ENCODE data around the gene MYCBP2.

MYCBP2 gene

DNA sequence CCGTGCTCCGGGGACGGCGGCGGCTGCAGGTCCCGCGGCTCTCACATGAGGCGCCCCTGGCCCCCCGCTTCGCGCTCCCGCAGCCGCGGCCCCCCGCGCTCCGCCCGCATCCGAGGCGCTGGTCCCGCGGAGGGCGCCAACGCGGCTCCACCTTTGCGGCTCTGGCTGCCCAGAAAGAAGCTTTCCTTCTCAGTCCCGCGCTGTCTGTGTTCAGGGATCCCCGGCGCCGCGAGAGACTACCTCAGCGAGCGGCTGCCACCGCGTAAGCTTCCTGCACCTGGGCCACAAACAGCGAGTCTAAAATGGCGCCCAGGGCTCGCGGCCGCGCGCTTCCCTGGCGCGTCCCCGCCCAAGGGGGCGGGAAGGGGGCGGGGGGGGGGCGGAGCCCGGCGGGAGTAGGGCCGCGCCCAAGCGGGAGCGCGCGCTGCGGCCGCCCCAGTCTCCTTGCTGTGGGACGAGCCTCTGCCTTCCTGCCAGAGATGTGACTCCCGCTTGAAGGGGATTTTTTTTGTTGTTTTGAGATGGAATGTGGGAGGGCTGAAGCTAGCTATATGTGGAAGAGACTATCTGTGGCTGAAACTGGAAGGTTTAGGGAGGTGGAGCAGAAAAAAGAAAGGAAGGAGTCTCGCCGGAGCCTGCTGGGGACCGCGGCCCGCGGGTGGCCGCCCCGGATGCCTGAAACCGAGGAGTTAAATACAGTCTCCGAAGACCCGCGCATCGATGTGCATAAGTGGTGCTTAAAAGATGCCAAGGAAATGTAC, 299.9 kb downstream of the MYCBP2 start, which contains the start of gene FBXL3:
Gene FBXL3, minus strand, starts transcription at position 299 of the 761 bp plus-strand sequence. CDS start 5,299 bp downstream, outside the sequence.
- DNase-seq: peak; percentile 64
- TF ChIP-seq, protein P1, sequence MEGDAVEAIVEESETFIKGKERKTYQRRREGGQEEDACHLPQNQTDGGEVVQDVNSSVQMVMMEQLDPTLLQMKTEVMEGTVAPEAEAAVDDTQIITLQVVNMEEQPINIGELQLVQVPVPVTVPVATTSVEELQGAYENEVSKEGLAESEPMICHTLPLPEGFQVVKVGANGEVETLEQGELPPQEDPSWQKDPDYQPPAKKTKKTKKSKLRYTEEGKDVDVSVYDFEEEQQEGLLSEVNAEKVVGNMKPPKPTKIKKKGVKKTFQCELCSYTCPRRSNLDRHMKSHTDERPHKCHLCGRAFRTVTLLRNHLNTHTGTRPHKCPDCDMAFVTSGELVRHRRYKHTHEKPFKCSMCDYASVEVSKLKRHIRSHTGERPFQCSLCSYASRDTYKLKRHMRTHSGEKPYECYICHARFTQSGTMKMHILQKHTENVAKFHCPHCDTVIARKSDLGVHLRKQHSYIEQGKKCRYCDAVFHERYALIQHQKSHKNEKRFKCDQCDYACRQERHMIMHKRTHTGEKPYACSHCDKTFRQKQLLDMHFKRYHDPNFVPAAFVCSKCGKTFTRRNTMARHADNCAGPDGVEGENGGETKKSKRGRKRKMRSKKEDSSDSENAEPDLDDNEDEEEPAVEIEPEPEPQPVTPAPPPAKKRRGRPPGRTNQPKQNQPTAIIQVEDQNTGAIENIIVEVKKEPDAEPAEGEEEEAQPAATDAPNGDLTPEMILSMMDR (IDR thresholded peaks at IDR 0.05; ENCODE audit: low read depth, low read length): no peak
- Histone ChIP-seq H3K9me3 (ENCODE audit: severe bottlenecking) (no peaks in the 10 kb centered on the region), H3K27ac (peak within 1 kb of the TSS; percentile 95), H3K36me3 (no peaks in the 10 kb centered on the region), H3K4me3 (ENCODE audit: low read depth, low read length) (peak within 1 kb of the TSS; percentile 76), H3K27me3 (ENCODE audit: insufficient read depth, low read depth, severe bottlenecking) (no peaks in the 10 kb centered on the region)

DNA sequence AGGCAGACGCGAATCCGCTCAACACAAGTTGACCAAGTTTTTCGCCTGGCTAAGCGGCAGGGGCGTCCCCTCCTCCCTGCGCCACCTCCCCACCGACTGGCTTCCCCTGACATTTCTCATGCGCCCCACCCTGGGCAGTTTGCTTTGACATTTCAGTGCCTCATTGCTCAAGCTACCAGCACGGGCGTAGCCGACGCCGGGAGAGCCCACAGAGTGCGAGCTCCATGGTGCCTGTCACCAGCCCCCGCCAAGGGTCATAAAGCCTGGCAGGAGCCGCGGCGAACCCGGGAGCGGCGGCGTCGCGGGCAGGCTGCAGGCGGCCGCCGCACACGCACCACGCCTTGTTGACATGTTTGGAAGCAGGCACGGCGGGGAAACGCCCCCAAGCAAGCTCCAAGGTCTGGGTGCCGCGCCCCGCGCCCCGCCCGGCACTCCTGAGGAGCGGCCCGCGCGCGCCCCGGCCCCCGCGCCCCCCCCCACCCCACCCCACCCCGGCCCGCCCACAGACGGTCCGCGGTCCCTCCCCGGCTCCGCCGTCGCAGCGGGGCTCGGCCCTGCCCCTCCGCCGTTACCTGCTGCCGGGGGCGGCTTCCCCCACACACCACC, 300.5 kb downstream of the MYCBP2 start:
- no peaks in the 10 kb centered on the region for H3K27me3 ChIP-seq (ENCODE audit: insufficient read depth, low read depth, severe bottlenecking)
- peak; percentile 41 for DNase-seq
- H3K36me3 ChIP-seq: no peaks in the 10 kb centered on the region
- H3K4me3 ChIP-seq (ENCODE audit: low read depth, low read length): peak overlapping the region; percentile 76
- H3K9me3 ChIP-seq (ENCODE audit: severe bottlenecking): no peaks in the 10 kb centered on the region
- H3K27ac ChIP-seq: peak overlapping the region; percentile 95
- TF ChIP-seq, protein P1 (IDR thresholded peaks at IDR 0.05; ENCODE audit: low read depth, low read length): no peak

DNA sequence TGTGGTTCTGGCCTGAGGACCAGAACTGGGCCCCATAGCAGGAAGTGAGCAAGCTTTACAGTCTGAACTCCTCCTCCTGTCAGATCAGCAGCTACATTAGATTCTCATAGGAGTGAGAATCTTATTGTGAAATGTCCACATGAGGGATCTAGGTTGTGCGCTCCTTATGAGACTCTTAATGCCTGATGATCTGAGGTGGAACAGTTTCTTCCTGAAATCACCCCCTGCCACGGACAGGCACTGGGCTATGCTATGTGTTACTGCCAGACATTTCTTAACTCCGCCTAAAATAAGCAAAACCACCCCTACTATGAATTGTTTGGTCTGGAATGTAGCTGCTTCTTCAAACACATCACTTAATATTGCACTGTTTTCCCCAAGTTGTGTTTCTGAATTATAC, 304.6 kb downstream of the MYCBP2 start:
- peaks cover 5% of the 10 kb centered on the region; the same call in 1 of the 2 replicates for H3K36me3 ChIP-seq
- H3K9me3 ChIP-seq (ENCODE audit: severe bottlenecking): no peaks in the 10 kb centered on the region
- no peaks in the 10 kb centered on the region for H3K27me3 ChIP-seq (ENCODE audit: insufficient read depth, low read depth, severe bottlenecking)
- no peak overlapping the region for H3K4me3 ChIP-seq (ENCODE audit: low read depth, low read length)
- DNase-seq: no peak
- no peak overlapping the region for H3K27ac ChIP-seq
- TF ChIP-seq, protein P1 (IDR thresholded peaks at IDR 0.05; ENCODE audit: low read depth, low read length): no peak

DNA sequence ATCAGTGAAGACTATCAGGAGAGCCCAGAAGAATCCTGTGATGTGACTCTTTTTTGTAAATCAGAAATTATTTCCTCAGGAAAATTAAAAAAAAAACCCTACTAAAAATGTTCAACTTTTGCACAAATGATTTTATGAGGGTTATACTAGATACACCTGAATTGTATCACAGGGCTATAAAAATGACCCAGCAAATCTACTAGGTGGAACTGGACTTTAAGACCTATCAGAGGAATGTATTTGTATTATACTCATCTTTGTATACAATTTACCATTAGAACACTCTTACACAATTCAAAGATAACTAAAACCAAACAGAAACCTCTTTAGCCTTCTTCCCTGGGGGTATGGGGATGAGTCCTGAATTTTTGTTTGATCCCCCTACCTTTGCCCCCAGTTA, 307.1 kb downstream of the MYCBP2 start:
- Histone ChIP-seq H3K4me3 (ENCODE audit: low read depth, low read length) (no peak overlapping the region), H3K27me3 (ENCODE audit: insufficient read depth, low read depth, severe bottlenecking) (no peaks in the 10 kb centered on the region), H3K9me3 (ENCODE audit: severe bottlenecking) (no peaks in the 10 kb centered on the region), H3K27ac (no peak overlapping the region), H3K36me3 (peaks cover 17% of the 10 kb centered on the region)
- DNase-seq: no peak
- TF ChIP-seq, protein P1 (IDR thresholded peaks at IDR 0.05; ENCODE audit: low read depth, low read length): no peak

DNA sequence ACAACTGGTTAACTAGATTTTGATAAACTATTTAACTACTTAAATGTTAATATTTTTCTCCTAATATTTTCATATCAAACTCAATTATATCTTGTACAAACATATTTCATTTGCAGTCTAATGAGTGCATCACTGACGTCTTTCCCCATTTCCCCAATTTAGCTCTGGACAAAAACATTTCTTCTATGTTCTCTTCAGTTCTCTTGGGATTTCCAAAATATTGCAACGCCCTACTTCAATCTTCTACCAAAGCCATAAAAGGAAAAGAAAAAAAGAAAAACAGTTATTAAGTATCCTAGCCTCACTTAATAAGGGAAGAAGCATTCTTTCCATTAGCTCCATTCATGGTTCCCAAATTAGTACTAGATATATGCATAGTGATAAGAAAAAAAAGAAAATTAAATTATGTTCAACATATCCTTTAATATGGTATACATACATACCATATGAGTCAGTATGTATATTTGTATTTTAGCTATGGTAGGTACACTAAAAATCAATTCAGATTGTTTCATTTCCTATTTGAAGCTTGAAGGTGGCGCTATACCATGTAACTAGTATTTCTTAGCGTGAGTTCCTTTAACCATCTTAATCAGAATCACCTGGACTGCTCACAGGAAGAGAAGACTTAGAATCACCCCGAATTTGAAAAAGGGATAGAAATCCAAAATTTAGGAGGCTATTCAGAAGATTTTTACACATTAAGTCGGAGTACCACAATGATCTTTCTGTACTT, 309.8 kb downstream of the MYCBP2 start:
- Histone ChIP-seq H3K4me3 (ENCODE audit: low read depth, low read length) (no peak overlapping the region), H3K36me3 (peaks cover 25% of the 10 kb centered on the region)

More for the DNA sequence above, 309.8 kb downstream of the MYCBP2 start:
- Histone ChIP-seq H3K27ac (no peak overlapping the region), H3K9me3 (ENCODE audit: severe bottlenecking) (no peaks in the 10 kb centered on the region), H3K27me3 (ENCODE audit: insufficient read depth, low read depth, severe bottlenecking) (no peaks in the 10 kb centered on the region)
- DNase-seq: no peak
- TF ChIP-seq, protein P1 (IDR thresholded peaks at IDR 0.05; ENCODE audit: low read depth, low read length): no peak
